Activated naive CD4-positive, alpha-beta T cell treated with Interleukin-2 at 50 U/mL for 16 hours (primary cell): ENCODE measurements around the gene TMEM255B.
"Not testable (repeated sequence)": the region's sequence is repeated elsewhere in the genome, so short reads cannot be mapped to it uniquely, and the experiment has no call there.

Experiments
- DNase-seq: peaks from one replicate; pipeline ENCODE4 v3.0.0-alpha.2; 2020

Gene TMEM255B

GRCh38 chr13:113791226-113791625, 32.2 kb downstream of the TMEM255B start:
- no peak for DNase-seq

DNA sequence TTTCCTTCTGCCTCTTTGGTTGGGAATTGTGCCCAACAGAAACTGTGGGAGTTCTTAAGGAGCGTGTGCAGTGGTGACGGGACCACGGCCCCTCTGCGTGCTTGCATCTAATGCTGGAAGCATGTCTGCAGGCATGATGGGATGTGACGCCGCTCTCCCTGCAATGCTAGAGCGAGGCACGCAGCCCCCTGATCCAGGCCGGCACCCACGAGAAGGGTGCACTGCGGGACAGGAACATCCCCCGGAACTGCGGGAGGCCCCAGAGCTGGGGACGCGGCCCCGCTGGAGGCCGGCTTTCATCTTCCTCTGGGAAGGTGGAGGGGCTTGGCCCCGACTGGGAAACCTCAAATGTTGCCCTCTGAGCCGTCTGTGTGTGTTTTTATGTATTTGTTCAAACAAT, 32.7 kb downstream of the TMEM255B start:
- no peak for DNase-seq

GRCh38 chr13:113792236-113792770, 33.3 kb downstream of the TMEM255B start:
- DNase-seq = no peak

DNA sequence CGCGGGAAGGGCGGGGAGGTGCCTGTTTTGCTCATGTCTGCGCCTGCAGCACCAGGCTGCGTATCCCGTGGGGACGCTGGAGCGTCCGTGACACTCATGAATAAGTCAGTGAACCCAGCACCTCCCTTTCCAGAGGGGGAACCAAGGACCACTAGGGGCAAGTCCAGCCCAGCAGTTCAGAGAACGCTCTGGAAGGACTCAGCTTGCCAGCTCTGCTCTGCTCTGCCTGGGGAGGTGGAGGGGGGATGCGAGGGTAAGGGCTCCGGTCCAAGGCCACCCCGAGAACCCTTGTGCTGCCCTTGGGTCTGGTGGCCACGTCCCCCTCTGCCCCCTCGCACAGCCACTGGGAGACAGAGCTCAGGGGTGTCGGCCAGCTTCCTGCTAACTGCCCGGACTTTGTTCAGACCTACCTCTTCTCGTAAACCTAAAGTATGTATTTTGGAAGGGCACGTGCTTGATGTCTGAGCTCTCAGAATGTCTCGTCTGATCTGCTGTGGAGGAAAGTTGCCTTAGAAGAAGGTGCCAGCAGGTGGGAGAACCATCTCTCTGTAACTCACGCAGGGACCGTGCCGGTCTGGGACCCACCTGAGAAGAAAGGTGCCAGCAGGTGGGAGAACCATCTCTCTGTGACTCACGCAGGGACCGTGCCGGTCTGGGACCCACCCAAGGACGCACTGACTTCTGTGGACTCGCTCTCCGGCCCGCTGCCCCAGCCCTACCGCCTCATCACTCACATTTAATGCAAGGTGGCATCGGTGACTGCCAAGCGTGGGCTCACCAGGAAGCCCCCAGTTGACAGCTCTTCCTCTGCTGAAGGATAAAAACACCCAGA, 34.1 kb downstream of the TMEM255B start:
- no peak for DNase-seq

DNA sequence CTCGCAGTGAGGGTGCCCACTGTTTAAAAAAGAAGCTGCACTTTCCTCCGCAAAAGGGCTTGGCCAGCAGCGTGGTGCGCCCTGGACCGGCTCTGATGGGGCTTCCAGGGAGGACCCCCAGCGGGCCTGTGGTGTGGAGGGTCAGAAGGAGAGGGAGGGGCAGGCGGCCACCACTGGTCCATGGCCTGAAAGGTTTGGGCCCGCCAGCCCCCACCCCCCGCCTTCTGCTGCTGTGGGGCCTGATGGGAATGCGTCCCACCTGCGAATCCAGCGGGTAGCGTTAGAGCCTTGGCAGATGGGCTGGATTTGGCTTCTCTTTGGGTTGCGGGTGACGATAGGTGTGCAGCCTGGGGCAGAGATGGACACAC, 34.7 kb downstream of the TMEM255B start:
- DNase-seq = no peak

GRCh38 chr13:113794086-113794485, 35.1 kb downstream of the TMEM255B start:
- no peak for DNase-seq

DNA sequence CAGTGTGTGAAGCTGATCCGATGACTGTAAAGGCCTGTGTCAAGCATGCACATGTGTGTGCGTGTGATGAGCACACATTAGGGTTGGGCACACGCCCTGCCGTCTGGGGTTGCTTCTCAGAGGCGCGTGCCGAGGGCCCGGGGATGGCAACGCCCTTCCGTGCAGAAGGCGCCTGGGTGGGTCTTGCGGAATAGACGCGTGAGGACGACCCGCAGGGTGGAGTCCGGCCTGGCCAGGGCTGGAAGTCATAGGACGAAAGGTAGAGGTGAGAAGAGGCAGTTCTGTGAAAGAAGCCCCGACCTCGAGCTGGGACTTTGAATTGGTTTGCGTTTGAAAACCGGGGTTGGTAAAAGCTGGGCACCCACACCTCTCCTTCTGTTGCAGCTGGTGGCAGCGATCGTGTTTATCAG, 35.7 kb downstream of the TMEM255B start:
- no peak for DNase-seq

GRCh38 chr13:113795362-113795761, 36.3 kb downstream of the TMEM255B start:
- not testable (repeated sequence) for DNase-seq

GRCh38 chr13:113796211-113796963, 37.4 kb downstream of the TMEM255B start:
- no peak for DNase-seq

- no peak for DNase-seq
Observed at GRCh38 chr13:113796964-113797676, 38.1 kb downstream of the TMEM255B start.

GRCh38 chr13:113798200-113798811, 39.3 kb downstream of the TMEM255B start:
- no peak for DNase-seq

GRCh38 chr13:113800576-113800926, 41.5 kb downstream of the TMEM255B start:
- no peak for DNase-seq

DNA sequence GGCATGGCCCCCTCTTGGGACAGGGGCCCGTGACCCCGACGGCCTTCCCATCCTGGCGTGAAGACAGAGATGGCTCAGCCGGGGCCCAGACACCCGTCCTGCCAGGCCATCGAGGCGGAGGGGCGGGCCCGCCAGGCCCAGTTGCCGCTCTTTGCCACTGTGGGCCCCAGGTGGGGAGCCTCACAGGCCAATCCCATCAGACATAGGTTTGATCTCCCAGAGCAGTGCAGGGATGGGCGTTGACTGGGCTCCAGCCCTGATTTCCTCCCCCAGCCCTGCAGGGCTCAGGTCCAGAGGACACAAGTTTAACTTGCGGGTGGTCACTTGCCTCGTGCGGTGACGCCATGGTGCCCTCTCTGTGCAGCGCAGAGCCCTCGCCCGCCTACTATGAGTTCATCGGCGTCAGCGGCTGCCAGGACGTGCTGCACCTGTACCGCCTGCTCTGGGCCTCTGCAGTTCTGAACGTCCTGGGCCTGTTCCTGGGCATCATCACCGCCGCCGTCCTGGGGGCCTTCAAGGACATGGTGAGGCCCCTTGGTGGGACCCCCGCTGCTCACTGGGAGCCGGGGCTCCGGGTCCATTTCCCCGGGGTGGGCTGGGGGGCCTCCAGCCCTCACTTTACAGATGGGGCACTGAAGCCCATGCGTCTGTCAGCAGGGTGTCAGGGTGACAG, 42.4 kb downstream of the TMEM255B start:
- no peak for DNase-seq

DNA sequence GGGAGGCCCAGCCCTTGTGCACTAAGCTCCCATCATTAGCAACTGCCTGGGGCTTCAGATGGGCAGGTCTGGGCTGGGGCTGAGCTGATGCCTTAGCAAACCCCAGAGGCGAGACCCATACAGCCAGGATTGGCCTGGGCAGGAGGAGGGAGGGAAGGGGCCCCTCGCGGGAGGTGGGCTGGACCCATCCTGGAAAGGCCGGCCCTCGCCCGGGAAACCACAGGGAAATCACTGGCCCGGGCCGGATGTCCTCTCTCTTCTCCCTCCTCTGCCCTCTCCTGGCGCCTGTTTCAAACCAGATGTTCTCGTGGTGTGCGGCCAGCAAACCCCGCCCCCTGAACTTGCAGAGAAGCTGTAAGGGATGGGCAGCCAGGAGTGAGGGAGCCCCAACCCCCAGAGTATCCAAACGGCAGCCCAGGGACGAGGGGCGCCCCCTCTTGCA, 43.1 kb downstream of the TMEM255B start:
- no peak for DNase-seq

DNA sequence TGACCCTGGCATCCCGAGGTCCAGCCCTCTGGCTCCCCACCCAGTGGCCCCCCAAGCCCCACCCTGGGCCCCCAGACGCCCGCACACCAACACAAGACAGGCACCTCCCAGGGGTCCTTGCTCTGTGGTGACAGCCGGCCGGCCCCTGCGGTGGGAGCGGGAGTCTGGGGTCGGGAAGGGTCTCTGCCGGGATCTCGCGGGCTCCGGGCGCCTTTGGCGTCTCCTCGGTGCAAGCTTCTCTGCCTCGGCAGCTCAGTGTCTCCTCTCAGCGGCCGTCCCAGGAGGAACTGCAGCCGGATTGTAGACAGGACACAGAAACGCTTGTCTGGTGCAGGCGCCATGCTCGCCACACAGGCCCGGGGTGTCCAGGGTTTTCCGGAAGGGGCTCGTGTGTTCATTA, 43.7 kb downstream of the TMEM255B start:
- no peak for DNase-seq

GRCh38 chr13:113803409-113804016, 44.5 kb downstream of the TMEM255B start:
- no peak for DNase-seq

DNA sequence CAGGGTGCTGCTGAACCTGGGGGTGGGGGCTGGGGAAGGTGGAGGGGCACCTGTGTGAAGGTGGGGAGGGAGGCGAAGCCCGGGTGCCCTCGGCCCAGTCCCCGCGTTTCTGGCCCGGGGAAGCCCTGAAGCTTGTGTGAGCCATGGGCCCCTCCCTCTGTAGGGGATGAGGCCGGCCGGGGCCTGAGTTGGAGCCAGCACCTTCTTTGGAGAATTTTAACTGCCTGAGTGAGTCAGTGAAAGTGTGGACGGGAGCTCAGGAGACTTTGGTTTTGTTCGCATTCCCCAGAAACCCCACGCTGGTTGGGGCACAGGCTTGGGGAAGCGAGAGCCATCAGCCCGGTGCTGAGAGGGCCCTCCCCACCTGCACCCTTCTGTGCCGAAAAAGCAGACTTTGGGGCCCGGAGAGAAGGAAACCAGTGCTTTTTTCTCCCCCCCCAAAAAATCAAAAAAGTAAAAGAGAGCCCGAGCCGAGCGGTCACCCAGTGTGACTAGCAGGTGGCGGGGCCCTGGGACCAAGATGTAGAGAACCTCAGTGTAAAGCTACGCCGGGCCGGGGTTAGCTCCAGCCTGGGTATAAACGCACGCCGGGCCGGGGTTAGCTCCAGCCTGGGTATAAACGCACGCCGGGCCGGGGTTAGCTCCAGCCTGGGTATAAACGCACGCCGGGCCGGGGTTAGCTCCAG, 45.1 kb downstream of the TMEM255B start:
- no peak for DNase-seq

DNA sequence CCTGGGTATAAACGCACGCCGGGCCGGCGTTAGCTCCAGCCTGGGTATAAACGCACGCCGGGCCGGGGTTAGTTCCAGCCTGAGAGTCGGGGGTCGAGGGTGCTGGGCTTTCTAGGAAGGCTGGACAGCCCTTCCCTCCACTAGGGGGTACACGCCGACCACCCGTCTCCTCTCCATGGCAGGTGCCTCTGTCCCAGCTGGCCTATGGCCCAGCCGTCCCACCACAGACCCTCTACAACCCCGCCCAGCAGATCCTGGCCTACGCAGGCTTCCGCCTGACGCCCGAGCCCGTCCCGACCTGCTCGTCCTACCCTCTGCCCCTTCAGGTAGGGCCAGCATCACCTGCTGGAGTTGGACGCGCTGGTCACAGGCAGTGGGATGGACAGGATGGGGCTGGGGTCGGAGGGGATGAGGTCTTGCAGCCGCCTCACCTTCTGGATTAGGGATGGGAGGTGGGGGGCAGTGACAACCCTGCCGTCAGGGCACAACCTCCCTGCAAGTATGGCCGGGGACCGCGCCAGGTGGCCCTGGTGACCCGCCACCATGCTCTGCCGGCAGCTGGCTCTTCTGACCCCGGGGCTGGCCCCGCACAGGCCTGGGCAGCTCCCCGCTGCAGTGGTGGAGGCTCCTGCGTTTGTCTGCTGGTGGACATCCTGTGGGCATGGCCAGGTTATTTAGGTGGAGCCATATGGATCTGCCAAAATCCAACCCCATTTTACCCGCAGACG, 45.8 kb downstream of the TMEM255B start:
- no peak for DNase-seq

DNA sequence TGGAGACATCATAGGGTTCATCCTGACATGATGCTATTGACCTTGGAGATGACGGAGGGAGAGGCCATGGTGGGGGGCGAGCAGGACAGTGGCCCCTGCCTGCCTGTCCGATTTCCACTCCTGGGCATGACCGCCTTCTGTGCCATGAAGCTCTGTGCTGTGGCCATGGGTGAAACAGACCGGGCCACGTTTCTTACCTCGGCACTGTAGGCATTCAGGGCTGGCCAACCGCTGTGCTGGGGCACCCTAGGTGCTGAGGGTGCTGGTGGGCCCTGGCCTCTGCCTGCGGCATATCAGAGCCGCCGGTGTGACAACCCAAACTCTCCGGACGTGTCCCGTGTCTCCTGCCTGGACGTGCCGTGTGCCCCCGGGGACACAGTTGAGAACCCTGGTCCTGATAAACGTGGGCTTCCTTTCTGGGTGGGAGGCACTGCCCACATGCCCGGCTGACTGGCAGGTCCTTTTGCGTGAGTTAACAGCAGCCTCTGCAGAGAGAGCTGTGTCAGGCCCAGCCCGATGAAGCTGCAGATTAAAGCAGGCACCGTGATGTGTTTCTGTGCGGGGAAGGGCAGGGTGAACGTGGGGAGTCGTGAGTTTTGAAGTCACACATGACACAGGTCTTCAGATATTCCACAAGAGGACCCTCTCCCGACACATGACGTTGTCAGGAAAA, 46.5 kb downstream of the TMEM255B start:
- no peak for DNase-seq

DNA sequence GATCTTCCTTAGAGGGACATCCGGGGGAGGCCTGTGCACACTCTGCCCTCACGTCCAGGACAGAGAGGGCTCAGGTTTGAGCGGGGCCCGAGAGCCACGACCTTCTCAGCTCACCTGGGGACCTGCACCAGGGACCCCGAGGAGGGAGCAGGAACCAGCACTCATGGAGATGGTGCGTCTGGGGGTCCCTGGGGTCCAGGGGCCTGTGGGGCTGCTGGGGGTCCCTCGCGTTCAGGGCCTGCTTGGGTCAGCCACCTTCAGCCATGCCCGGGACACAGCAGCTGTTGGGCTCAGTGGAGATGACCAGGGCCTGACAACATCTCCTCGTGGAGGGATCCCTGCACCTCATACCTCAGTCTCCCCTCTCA, 47.1 kb downstream of the TMEM255B start:
- DNase-seq = no peak
